NCI-H345 treated with DMSO at 0.1 percent for 48 hours (cell line): ENCODE data around the gene NOPCHAP1.

Experiments
- DNase-seq: peaks from one replicate; lab custom pipeline; 2025; ENCODE audit not compliant: unreplicated experiment; lab: John Stamatoyannopoulos, UW

NOPCHAP1 gene

GRCh38 chr12:105018012-105018411, 31.9 kb downstream of the NOPCHAP1 start:
- no peak for DNase-seq

GRCh38 chr12:105018776-105019175, 32.7 kb downstream of the NOPCHAP1 start:
- no peak for DNase-seq

- DNase-seq = no peak
These were observed 34.3 kb downstream of the NOPCHAP1 start for GRCh38 chr12:105020241-105020962.

- DNase-seq = no peak
These were observed 38.8 kb downstream of the NOPCHAP1 start for GRCh38 chr12:105024928-105025327.

- no peak for DNase-seq
These were observed 39.8 kb downstream of the NOPCHAP1 start for GRCh38 chr12:105025890-105026289.

GRCh38 chr12:105026411-105026810, 40.3 kb downstream of the NOPCHAP1 start:
- no peak for DNase-seq

GRCh38 chr12:105030820-105031807, 45.0 kb downstream of the NOPCHAP1 start:
- DNase-seq = no peak

- no peak for DNase-seq
These were observed 46.7 kb downstream of the NOPCHAP1 start for GRCh38 chr12:105032703-105033357.

- DNase-seq = no peak
These were observed 47.7 kb downstream of the NOPCHAP1 start for GRCh38 chr12:105033851-105034250.
